ENCODE measurements around the gene CNOT1.

Gene CNOT1

DNA sequence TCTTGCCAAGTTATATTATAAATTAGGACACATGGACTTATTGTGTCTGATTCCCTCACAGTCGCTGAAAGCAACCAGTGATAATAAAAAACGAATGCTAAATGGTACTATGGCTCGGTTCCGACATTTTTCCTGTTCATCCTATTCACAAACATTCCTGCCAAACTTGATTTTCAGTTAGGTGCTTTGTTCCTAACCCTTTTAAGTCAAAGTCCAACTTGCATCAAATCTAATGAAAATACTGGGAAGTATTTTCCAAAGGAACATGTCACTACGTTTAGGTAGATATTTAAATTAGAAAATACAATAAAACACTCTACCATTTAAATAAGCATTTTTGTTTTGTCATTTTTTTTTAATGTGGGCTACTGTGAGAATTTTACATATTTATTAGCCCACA lies 93.3 kb downstream of the CNOT1 start:
- H3K4me3 ChIP-seq (ENCODE audit: low read depth, low read length), result no peak overlapping the region
- TF ChIP-seq POLR2A (IDR thresholded peaks at IDR 0.05; ENCODE audit: extremely low read depth, insufficient read length), result no peak
- TF ChIP-seq, protein P1, sequence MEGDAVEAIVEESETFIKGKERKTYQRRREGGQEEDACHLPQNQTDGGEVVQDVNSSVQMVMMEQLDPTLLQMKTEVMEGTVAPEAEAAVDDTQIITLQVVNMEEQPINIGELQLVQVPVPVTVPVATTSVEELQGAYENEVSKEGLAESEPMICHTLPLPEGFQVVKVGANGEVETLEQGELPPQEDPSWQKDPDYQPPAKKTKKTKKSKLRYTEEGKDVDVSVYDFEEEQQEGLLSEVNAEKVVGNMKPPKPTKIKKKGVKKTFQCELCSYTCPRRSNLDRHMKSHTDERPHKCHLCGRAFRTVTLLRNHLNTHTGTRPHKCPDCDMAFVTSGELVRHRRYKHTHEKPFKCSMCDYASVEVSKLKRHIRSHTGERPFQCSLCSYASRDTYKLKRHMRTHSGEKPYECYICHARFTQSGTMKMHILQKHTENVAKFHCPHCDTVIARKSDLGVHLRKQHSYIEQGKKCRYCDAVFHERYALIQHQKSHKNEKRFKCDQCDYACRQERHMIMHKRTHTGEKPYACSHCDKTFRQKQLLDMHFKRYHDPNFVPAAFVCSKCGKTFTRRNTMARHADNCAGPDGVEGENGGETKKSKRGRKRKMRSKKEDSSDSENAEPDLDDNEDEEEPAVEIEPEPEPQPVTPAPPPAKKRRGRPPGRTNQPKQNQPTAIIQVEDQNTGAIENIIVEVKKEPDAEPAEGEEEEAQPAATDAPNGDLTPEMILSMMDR (IDR thresholded peaks at IDR 0.05; ENCODE audit: low read depth, low read length), result no peak
- TF ChIP-seq, protein P2, sequence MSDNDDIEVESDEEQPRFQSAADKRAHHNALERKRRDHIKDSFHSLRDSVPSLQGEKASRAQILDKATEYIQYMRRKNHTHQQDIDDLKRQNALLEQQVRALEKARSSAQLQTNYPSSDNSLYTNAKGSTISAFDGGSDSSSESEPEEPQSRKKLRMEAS (IDR thresholded peaks at IDR 0.05; ENCODE audit: low read depth, low read length), result no peak
- no peak for TF ChIP-seq MYC (IDR thresholded peaks at IDR 0.05; ENCODE audit: low read depth, low read length)
- no peak for DNase-seq (ENCODE audit: low read depth)

GRCh38 chr16:58535100-58535499 lies 94.5 kb downstream of the CNOT1 start:
- TF ChIP-seq, protein P1 (IDR thresholded peaks at IDR 0.05; ENCODE audit: low read depth, low read length), result no peak
- TF ChIP-seq, protein P2 (IDR thresholded peaks at IDR 0.05; ENCODE audit: low read depth, low read length), result no peak
- no peak for TF ChIP-seq MYC (IDR thresholded peaks at IDR 0.05; ENCODE audit: low read depth, low read length)
- TF ChIP-seq POLR2A (IDR thresholded peaks at IDR 0.05; ENCODE audit: extremely low read depth, insufficient read length), result no peak
- no peak overlapping the region for H3K4me3 ChIP-seq (ENCODE audit: low read depth, low read length)
- no peak for DNase-seq (ENCODE audit: low read depth)

DNA sequence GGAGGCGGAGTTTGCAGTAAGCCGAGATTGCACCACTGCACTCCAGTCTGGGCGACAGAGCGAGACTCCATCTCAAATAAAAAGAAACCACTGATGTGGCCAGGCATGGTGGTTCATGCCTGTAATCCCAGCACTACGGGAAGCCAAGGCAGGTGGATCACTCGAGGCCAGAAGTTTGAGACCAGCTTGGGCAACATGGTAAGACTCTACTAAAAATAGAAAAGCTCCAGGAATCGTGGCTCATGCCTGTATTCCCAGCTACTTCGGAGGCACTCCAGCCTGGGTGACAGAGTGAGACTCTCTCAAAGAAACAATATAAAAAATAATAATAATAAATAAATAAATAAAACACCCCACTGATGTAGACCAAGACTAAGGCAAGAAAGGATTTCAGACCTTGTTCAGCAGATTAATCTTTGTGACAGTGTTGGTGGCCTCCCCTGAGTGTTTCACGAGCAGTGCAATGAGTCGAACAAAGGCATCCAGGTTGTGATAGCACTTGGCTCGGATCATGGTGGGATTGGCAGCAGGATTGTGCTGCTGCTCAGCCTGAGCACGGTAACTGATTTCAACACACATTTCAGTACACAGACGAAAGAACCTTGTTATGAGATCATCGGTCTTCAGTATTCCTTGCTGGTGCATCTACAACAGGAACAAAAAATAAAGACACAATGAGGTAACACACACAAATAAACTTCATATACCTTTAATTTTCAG lies 95.7 kb downstream of the CNOT1 start:
- no peak overlapping the region for H3K4me3 ChIP-seq (ENCODE audit: low read depth, low read length)
- no peak for DNase-seq (ENCODE audit: low read depth)
- TF ChIP-seq MYC (IDR thresholded peaks at IDR 0.05; ENCODE audit: low read depth, low read length) (no peak), POLR2A (IDR thresholded peaks at IDR 0.05; ENCODE audit: extremely low read depth, insufficient read length) (no peak)
- TF ChIP-seq, protein P1 (IDR thresholded peaks at IDR 0.05; ENCODE audit: low read depth, low read length), result no peak
- TF ChIP-seq, protein P2 (IDR thresholded peaks at IDR 0.05; ENCODE audit: low read depth, low read length), result no peak

DNA sequence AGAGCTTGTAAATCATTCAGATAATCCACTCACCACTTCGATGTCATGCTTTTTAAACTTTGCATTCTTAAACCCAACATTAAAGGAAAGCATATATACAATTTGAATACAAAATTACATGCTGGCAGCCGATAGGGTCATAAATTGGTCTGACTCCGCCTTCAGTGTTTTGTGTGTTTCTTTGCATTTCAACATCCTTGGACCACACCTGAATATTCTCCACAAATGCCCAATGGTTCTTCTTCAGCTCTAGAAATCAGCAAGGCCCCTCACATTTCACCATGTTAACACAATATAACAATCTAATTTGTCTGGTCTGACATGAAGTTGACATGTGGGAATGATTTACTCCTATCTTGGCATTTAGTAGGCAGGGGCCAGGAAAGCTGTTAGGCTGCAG lies 97.2 kb downstream of the CNOT1 start:
- DNase-seq (ENCODE audit: low read depth), result no peak

DNA sequence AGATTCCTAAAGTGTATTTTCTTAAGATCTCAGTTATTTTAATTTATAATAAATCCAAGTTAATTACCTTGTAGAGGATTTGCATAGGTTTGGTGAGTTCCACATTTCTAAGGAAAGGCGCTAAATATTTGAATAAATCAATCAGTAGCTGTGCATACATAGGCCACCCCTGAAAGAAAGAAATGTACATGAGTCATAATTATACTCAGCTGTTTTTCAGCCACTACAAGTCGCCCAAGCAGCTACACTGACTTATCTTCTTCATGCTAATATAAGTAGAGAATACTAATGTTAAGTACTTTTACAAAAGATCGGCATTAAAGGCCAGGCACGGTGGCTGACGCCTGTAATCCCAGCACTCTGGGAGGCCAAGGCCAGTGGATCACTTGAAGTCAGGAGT lies 99.4 kb downstream of the CNOT1 start:
- H3K4me3 ChIP-seq (ENCODE audit: low read depth, low read length), result no peak overlapping the region
- no peak for DNase-seq (ENCODE audit: low read depth)
- TF ChIP-seq MYC (IDR thresholded peaks at IDR 0.05; ENCODE audit: low read depth, low read length) (no peak), POLR2A (IDR thresholded peaks at IDR 0.05; ENCODE audit: extremely low read depth, insufficient read length) (no peak)
- TF ChIP-seq, protein P2 (IDR thresholded peaks at IDR 0.05; ENCODE audit: low read depth, low read length), result no peak
- TF ChIP-seq, protein P1 (IDR thresholded peaks at IDR 0.05; ENCODE audit: low read depth, low read length), result no peak

More for the DNA sequence above, 97.2 kb downstream of the CNOT1 start:
- H3K4me3 ChIP-seq (ENCODE audit: low read depth, low read length), result no peak overlapping the region
- TF ChIP-seq, protein P2 (IDR thresholded peaks at IDR 0.05; ENCODE audit: low read depth, low read length), result no peak

DNA sequence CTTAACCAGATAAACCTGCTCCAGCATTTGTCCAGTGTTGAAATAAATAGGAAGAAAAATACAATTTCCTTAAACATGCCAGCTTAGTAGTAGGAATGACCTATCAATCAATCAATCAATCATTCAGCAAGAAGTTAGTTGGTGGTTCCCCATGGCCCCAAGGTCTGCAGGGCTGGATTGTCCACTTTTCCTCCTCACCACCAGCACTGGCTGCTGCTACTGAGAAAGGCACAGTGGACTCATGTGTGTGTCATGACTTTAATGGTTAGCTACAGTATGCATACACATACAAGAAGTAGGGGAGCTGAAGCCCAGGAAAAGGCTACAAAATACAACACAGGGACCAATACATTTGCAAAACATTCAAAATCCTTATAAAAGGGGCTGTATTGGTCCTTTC lies 109.9 kb downstream of the CNOT1 start:
- TF ChIP-seq MYC (IDR thresholded peaks at IDR 0.05; ENCODE audit: low read depth, low read length) (no peak), POLR2A (IDR thresholded peaks at IDR 0.05; ENCODE audit: extremely low read depth, insufficient read length) (no peak)
- H3K4me3 ChIP-seq (ENCODE audit: low read depth, low read length), result no peak overlapping the region
- no peak for DNase-seq (ENCODE audit: low read depth)

Measured in NB4 (cell line).